ENCODE measurements around the gene CDK14.

Gene CDK14

GRCh38 chr7:91043186-91043585 is 447.1 kb downstream of the CDK14 start:
- no peak for FAIRE-seq
- no peak for DNase-seq (ENCODE audit: insufficient read length)
- TF ChIP-seq POLR2A (IDR thresholded peaks at IDR 0.05; ENCODE audit: low read depth, low read length) (no peak), TAF1 (IDR thresholded peaks at IDR 0.05; ENCODE audit: borderline replicate concordance, low read depth, low read length) (no peak), POLR2AphosphoS5 (IDR thresholded peaks at IDR 0.05; ENCODE audit: low read depth, low read length) (no peak)

GRCh38 chr7:91043924-91044645 is 448.0 kb downstream of the CDK14 start:
- DNase-seq (ENCODE audit: insufficient read length) (no peak), FAIRE-seq (no peak)
- TF ChIP-seq TAF1 (IDR thresholded peaks at IDR 0.05; ENCODE audit: borderline replicate concordance, low read depth, low read length), result no peak
- TF ChIP-seq POLR2A (IDR thresholded peaks at IDR 0.05; ENCODE audit: low read depth, low read length), result no peak
- no peak for TF ChIP-seq POLR2AphosphoS5 (IDR thresholded peaks at IDR 0.05; ENCODE audit: low read depth, low read length)

GRCh38 chr7:91045606-91046005 is 449.5 kb downstream of the CDK14 start:
- no peak for FAIRE-seq
- DNase-seq (ENCODE audit: insufficient read length), result no peak
- TF ChIP-seq TAF1 (IDR thresholded peaks at IDR 0.05; ENCODE audit: borderline replicate concordance, low read depth, low read length), result no peak
- TF ChIP-seq POLR2A (IDR thresholded peaks at IDR 0.05; ENCODE audit: low read depth, low read length), result no peak
- TF ChIP-seq POLR2AphosphoS5 (IDR thresholded peaks at IDR 0.05; ENCODE audit: low read depth, low read length), result no peak

GRCh38 chr7:91046322-91047089 is 450.4 kb downstream of the CDK14 start:
- TF ChIP-seq TAF1 (IDR thresholded peaks at IDR 0.05; ENCODE audit: borderline replicate concordance, low read depth, low read length) (no peak), POLR2AphosphoS5 (IDR thresholded peaks at IDR 0.05; ENCODE audit: low read depth, low read length) (no peak), POLR2A (IDR thresholded peaks at IDR 0.05; ENCODE audit: low read depth, low read length) (no peak)
- FAIRE-seq (no peak), DNase-seq (ENCODE audit: insufficient read length) (no peak)

GRCh38 chr7:91047636-91048035 is 451.5 kb downstream of the CDK14 start:
- TF ChIP-seq POLR2AphosphoS5 (IDR thresholded peaks at IDR 0.05; ENCODE audit: low read depth, low read length), result no peak
- no peak for TF ChIP-seq TAF1 (IDR thresholded peaks at IDR 0.05; ENCODE audit: borderline replicate concordance, low read depth, low read length)
- no peak for TF ChIP-seq POLR2A (IDR thresholded peaks at IDR 0.05; ENCODE audit: low read depth, low read length)
- FAIRE-seq (no peak), DNase-seq (ENCODE audit: insufficient read length) (no peak)

GRCh38 chr7:91050677-91051076 is 454.6 kb downstream of the CDK14 start:
- DNase-seq (ENCODE audit: insufficient read length), result no peak
- TF ChIP-seq POLR2A (IDR thresholded peaks at IDR 0.05; ENCODE audit: low read depth, low read length) (no peak), POLR2AphosphoS5 (IDR thresholded peaks at IDR 0.05; ENCODE audit: low read depth, low read length) (no peak), TAF1 (IDR thresholded peaks at IDR 0.05; ENCODE audit: borderline replicate concordance, low read depth, low read length) (no peak)
- FAIRE-seq, result peak; percentile 85

- TF ChIP-seq TAF1 (IDR thresholded peaks at IDR 0.05; ENCODE audit: borderline replicate concordance, low read depth, low read length), result no peak
- no peak for TF ChIP-seq POLR2AphosphoS5 (IDR thresholded peaks at IDR 0.05; ENCODE audit: low read depth, low read length)
- no peak for TF ChIP-seq POLR2A (IDR thresholded peaks at IDR 0.05; ENCODE audit: low read depth, low read length)
- FAIRE-seq, result no peak
- DNase-seq (ENCODE audit: insufficient read length), result no peak
These were observed 455.8 kb downstream of the CDK14 start for GRCh38 chr7:91051966-91052365.

GRCh38 chr7:91054374-91054773 is 458.3 kb downstream of the CDK14 start:
- DNase-seq (ENCODE audit: insufficient read length) (no peak), FAIRE-seq (no peak)
- no peak for TF ChIP-seq POLR2AphosphoS5 (IDR thresholded peaks at IDR 0.05; ENCODE audit: low read depth, low read length)
- TF ChIP-seq POLR2A (IDR thresholded peaks at IDR 0.05; ENCODE audit: low read depth, low read length), result no peak
- no peak for TF ChIP-seq TAF1 (IDR thresholded peaks at IDR 0.05; ENCODE audit: borderline replicate concordance, low read depth, low read length)

GRCh38 chr7:91055219-91055618 is 459.1 kb downstream of the CDK14 start:
- DNase-seq (ENCODE audit: insufficient read length), result no peak
- TF ChIP-seq TAF1 (IDR thresholded peaks at IDR 0.05; ENCODE audit: borderline replicate concordance, low read depth, low read length) (no peak), POLR2A (IDR thresholded peaks at IDR 0.05; ENCODE audit: low read depth, low read length) (no peak)
- FAIRE-seq, result no peak

GRCh38 chr7:91062713-91063112 is 466.6 kb downstream of the CDK14 start:
- DNase-seq (ENCODE audit: insufficient read length), result no peak
- no peak for TF ChIP-seq POLR2A (IDR thresholded peaks at IDR 0.05; ENCODE audit: low read depth, low read length)
- no peak for TF ChIP-seq POLR2AphosphoS5 (IDR thresholded peaks at IDR 0.05; ENCODE audit: low read depth, low read length)
- no peak for TF ChIP-seq TAF1 (IDR thresholded peaks at IDR 0.05; ENCODE audit: borderline replicate concordance, low read depth, low read length)
- no peak for FAIRE-seq

GRCh38 chr7:91064052-91064451 is 467.9 kb downstream of the CDK14 start:
- DNase-seq (ENCODE audit: insufficient read length) (no peak), FAIRE-seq (no peak)
- TF ChIP-seq POLR2AphosphoS5 (IDR thresholded peaks at IDR 0.05; ENCODE audit: low read depth, low read length), result no peak

- DNase-seq (ENCODE audit: insufficient read length), result no peak
- no peak for TF ChIP-seq TAF1 (IDR thresholded peaks at IDR 0.05; ENCODE audit: borderline replicate concordance, low read depth, low read length)
- TF ChIP-seq POLR2AphosphoS5 (IDR thresholded peaks at IDR 0.05; ENCODE audit: low read depth, low read length), result no peak
- no peak for TF ChIP-seq POLR2A (IDR thresholded peaks at IDR 0.05; ENCODE audit: low read depth, low read length)
- no peak for FAIRE-seq
These were observed 468.8 kb downstream of the CDK14 start for GRCh38 chr7:91064938-91065337.
